Mononuclear cell (primary cell): ENCODE data around the gene RTTN. TPM values are rescaled to one million over a fixed set of nuclear protein-coding genes. Genes with fewer than 3 reads are reported as not detected.
A peak's percentile ranks its signal among the peaks of the same experiment; 100 is the strongest.
"Not testable (repeated sequence)": the region's sequence is repeated elsewhere in the genome, so short reads cannot be mapped to it uniquely, and the experiment has no call there.

Experiments
- H3K27me3 ChIP-seq: 2 replicates; pipeline ENCODE4 v1.6.0; 2011; ENCODE audit warnings: low read length, control low read depth; ENCODE audit not compliant: insufficient read depth
- H3K4me1 ChIP-seq: 2 replicates; pipeline ENCODE4 v1.5.1; 2011; ENCODE audit warnings: mild to moderate bottlenecking, low read length, control low read depth; ENCODE audit not compliant: insufficient read depth
- H3K4me3 ChIP-seq: 2 replicates; pipeline ENCODE4 v1.5.1; 2011; ENCODE audit warnings: mild to moderate bottlenecking, low read length, moderate library complexity
- H3K9me3 ChIP-seq: 2 replicates; pipeline ENCODE4 v1.5.1; 2011; ENCODE audit warnings: low read depth, mild to moderate bottlenecking, control low read depth, low read length
- total RNA-seq: library from RNA; depleted of rRNA; stranded (reverse); fragments of >200 nt; gene quantifications from one replicate; pipeline ENCODE4 v1.2.3, GENCODE V29; 2012

RTTN gene, protein sequence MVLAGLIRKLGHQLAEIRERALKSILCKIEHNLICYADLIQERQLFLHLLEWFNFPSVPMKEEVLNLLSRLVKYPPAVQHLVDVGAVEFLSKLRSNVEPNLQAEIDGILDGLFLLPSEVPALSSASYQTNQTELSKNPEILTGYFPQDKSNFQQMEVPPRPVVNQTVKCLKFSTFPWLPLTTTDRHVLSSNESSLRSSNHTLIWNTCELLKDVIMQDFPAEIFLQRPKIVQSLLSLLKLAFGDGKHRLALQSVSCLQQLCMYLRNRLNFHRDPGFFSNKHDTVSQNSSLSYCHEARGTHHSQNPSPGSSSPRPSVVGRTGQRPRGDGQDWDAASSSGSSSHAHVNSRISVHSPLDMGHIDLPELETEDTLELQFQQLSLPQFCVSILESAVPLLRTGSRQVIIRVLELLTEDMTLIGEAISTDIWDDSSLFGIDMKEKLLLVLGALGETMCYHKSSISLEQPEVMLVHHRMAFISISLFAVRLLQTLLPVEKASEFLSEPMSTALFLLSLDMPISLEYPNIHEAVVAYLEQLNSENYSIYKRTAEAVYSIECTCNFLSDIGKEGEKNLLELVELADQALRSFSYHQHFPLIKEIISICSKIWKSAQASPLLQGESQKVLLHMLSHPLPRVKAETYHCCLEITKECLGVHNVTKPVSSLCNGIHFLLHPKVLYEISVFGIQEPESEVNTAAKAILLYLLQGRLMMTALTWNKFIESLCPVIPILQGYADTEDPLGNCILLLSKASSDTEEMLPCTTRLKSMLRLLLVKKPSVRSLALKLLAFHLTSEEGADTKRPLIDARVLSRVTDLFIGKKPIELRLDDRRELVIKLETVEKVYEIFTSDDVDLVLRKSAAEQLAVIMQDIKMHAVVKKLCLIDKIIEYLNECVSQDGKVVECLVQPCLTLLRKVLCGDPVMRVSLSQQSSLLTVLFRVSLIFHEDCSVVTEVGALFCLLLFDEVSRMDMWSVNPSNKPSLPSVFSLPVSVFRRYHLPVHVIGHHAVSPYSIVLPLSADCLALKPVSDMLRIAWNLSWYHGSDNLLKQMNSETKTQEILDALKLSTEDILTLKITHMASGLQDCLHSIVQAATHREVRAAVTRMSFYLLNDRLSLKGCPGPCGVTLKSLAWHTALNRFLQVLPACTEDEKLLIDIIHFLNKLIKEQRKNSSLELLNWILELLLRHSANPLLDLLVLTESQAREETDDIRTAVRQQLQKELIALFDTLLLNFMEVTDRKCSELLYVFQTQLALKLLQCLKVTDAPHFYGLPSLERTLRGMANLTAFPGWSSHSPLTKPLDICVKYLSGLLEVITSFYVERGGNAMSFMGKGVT (N-terminal part only)
- 42.0 TPM for total RNA-seq

DNA sequence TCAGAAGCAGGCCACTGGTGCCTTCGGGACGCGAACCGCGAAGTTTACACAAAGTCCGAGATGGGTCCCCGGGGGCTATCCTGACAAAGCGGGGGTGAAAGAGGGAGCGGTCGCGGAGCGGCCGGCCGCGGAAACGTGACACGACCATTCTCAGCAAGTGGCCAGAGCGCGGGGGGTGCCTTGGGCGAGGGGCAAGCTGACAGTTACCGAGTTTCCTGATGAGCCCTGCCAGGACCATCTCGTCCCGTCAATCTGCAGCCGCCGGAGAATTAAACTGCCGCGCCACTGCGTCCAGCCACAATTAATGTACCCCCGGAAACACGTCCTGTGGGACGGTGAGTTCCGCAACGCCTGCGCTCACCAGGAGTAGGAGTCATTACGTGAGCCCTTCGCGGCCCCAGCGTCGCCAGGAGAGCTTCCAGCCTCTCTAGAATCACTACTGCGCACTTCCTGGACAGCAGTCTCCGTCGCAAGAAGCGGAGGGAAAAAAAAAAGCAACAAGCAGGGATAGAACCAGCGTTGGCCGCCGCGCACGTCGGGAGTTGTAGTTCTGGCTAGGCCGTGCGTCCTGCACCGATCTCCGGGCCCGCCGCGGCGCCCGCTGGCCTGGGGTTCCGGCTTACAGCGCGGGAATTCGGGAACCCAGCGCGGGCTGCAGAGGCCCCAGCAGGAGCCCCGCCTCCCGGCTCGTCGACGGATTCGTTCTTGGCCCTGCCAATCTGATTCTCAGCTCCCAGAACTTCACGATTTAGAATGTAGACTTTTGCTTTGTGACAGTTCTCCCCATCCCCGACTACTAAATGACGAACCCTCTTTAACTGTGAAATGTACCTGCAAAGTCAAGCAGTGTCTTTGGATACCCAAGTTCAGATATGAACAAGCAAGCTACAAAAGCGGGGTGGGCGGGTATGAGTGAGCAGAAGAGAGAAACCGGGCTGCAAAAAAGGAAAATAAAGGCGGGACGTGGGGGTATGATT lies at the start of gene RTTN:
Gene RTTN (minus strand): TSS at position 267 of the 977 bp plus-strand sequence. CDS start 29 bp downstream, at position 238.
- peaks cover 4% of the 10 kb centered on the region for H3K27me3 ChIP-seq
- no peaks in the 10 kb centered on the region for H3K9me3 ChIP-seq
- peak within 1 kb of the TSS; percentile 86 for H3K4me3 ChIP-seq
- H3K4me1 ChIP-seq = peaks cover 10% of the 10 kb centered on the region

GRCh38 chr18:70250781-70251180 lies 45.3 kb upstream of the RTTN start:
- H3K27me3 ChIP-seq = no peaks in the 10 kb centered on the region
- H3K9me3 ChIP-seq = no peaks in the 10 kb centered on the region
- H3K4me1 ChIP-seq = no peaks in the 10 kb centered on the region
- H3K4me3 ChIP-seq = no peak overlapping the region

DNA sequence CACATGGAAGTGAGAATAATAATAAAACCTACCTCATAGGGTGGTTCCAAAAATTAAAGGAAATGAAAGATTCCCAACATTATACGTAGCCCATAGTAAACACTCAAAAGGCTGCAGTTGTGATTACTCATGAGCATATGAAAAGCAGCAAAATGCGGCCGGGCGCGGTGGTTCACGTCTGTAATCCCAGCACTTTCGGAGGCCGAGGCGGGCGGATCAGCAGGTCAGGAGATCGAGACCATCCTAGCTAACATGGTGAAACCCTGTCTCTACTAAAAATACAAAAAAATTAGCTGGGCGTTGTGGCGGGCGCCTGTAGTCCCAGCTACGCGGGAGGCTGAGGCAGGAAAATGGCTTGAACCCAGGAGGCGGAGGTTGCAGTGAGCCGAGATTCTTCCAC lies 44.4 kb upstream of the RTTN start:
- H3K4me3 ChIP-seq, H3K27me3 ChIP-seq, H3K4me1 ChIP-seq, H3K9me3 ChIP-seq: not testable (repeated sequence)

DNA sequence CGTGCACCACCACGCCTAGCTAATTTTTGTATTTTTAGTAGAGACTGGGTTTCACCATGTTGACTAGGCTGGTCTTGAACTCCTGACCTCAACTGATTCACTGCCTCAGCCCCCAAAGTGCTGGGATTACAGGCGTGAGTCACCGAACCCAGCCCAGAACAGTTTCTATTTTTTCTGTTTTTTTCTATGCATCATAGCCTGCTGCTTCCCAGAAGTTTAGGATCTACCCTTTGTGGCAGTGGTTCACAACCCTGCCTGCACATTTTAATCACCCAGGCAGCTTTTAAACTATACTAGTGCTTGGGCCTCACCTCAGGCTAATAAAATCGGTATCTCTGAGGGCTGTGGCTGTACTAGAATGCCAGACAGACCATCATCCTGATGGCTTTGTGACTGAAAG lies 43.6 kb upstream of the RTTN start:
- Histone ChIP-seq H3K4me1 (no peaks in the 10 kb centered on the region), H3K27me3 (no peaks in the 10 kb centered on the region), H3K9me3 (no peaks in the 10 kb centered on the region), H3K4me3 (no peak overlapping the region)

- Histone ChIP-seq H3K4me1 (no peaks in the 10 kb centered on the region), H3K9me3 (no peaks in the 10 kb centered on the region), H3K4me3 (no peak overlapping the region), H3K27me3 (no peaks in the 10 kb centered on the region)
Observed at GRCh38 chr18:70246061-70246466, 40.6 kb upstream of the RTTN start.

DNA sequence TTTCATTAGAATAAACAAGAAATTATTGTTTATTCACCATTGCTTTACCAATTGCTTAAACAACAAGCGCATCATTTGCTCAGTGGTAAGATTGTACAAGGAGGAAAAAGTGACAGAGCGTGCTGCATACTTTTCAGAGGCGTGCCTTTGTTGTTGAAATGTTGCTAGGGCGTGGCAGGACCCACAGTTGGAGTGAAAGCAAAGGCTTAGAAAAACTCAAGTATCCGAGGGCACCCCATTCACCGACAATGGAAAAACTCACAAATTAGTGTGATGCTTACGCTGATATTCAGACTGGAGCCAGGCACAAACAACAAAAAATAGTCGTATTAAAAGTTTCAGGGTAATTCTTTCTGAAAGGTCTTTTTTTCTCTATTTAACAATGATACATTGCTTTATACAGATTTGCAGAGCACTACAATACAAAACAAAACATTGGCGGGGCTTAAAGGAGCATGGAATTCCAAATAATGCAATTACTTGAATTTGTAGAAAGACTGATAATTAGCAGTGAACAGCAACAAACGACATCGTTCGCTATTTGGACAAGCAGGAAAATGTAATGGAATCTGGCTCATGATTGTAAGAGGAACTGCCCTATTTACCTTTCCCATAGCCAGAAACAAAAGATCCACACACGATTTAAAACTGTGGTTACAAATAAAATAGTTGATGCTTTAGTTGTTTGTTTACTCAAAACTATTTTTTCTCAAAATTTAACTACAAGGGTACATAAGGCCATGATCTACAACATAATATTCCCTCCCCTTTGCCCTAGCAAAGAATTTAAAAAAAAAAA lies 37.8 kb upstream of the RTTN start:
- Histone ChIP-seq H3K27me3 (no peaks in the 10 kb centered on the region), H3K4me3 (no peak overlapping the region), H3K4me1 (no peaks in the 10 kb centered on the region), H3K9me3 (no peaks in the 10 kb centered on the region)

- not testable (repeated sequence) for H3K4me3 ChIP-seq, H3K27me3 ChIP-seq, H3K4me1 ChIP-seq, H3K9me3 ChIP-seq
Observed at GRCh38 chr18:70236921-70237320, 31.4 kb upstream of the RTTN start.

- no peak overlapping the region for H3K4me3 ChIP-seq
- no peaks in the 10 kb centered on the region for H3K4me1 ChIP-seq
- no peaks in the 10 kb centered on the region for H3K27me3 ChIP-seq
- no peaks in the 10 kb centered on the region for H3K9me3 ChIP-seq
Observed at GRCh38 chr18:70235478-70235877, 30.0 kb upstream of the RTTN start.

GRCh38 chr18:70234667-70235459 lies 29.4 kb upstream of the RTTN start:
- no peaks in the 10 kb centered on the region for H3K9me3 ChIP-seq
- no peak overlapping the region for H3K4me3 ChIP-seq
- no peaks in the 10 kb centered on the region for H3K4me1 ChIP-seq
- H3K27me3 ChIP-seq = no peaks in the 10 kb centered on the region

GRCh38 chr18:70233974-70234373 lies 28.5 kb upstream of the RTTN start:
- Histone ChIP-seq H3K27me3 (no peaks in the 10 kb centered on the region), H3K9me3 (no peaks in the 10 kb centered on the region), H3K4me3 (no peak overlapping the region), H3K4me1 (peaks cover under 1% of the 10 kb centered on the region)

DNA sequence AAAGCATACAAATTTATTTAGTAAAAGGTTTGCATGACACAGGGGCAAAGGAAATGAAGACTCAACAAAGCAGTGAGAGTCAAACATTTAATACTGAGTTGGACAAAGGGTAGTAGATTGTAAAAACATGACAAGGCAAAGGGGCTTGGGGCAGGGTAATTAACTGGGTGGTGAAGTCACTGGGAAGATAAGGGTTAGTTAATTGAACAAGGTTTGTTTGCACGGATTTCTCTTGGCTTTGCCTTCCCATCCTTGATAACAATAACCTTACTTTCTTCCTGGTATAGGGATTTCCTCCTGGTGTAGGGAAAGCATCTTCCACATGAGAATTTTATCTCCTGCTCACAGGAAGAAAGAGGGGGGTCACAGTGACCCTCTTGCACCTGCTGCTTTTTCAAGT lies 26.8 kb upstream of the RTTN start:
- peaks cover 9% of the 10 kb centered on the region for H3K9me3 ChIP-seq
- H3K4me1 ChIP-seq = peaks cover 3% of the 10 kb centered on the region
- no peaks in the 10 kb centered on the region for H3K27me3 ChIP-seq
- no peak overlapping the region for H3K4me3 ChIP-seq

- no peaks in the 10 kb centered on the region for H3K27me3 ChIP-seq
- H3K9me3 ChIP-seq = peaks cover 18% of the 10 kb centered on the region
- H3K4me3 ChIP-seq = no peak overlapping the region
- peaks cover 3% of the 10 kb centered on the region for H3K4me1 ChIP-seq
Observed at GRCh38 chr18:70229639-70230038, 24.2 kb upstream of the RTTN start.

- Histone ChIP-seq H3K27me3 (peaks cover 2% of the 10 kb centered on the region), H3K4me1 (peaks cover 3% of the 10 kb centered on the region), H3K9me3 (peaks cover 18% of the 10 kb centered on the region), H3K4me3 (no peak overlapping the region)
Observed at GRCh38 chr18:70228536-70228935, 23.0 kb upstream of the RTTN start.
